NCI-H2029 treated with DMSO at 0.1 percent for 48 hours (cell line): ENCODE data around the gene TRABD2A.
"Not testable (repeated sequence)": the region's sequence is repeated elsewhere in the genome, so short reads cannot be mapped to it uniquely, and the experiment has no call there.

Experiments used
- DNase-seq: peaks from one replicate; lab custom pipeline; 2025; lab: John Stamatoyannopoulos, UW

Gene TRABD2A

GRCh38 chr2:84880645-84881521, at the start of gene TRABD2A:
TRABD2A (minus strand) TSS chr2:84881084; CDS start chr2:84881039, 45 bp downstream.
- no peak for DNase-seq

GRCh38 chr2:84927275-84927627, 46.4 kb upstream of the TRABD2A start:
- DNase-seq = no peak

- DNase-seq = peak; percentile 80
Observed at GRCh38 chr2:84925724-84926376, 45.0 kb upstream of the TRABD2A start.

GRCh38 chr2:84925336-84925723, 44.4 kb upstream of the TRABD2A start:
- no peak for DNase-seq

GRCh38 chr2:84924173-84925106, 43.6 kb upstream of the TRABD2A start:
- no peak for DNase-seq

GRCh38 chr2:84923009-84923408, 42.1 kb upstream of the TRABD2A start:
- no peak for DNase-seq

GRCh38 chr2:84919885-84920580, 39.1 kb upstream of the TRABD2A start:
- no peak for DNase-seq

- no peak for DNase-seq
Observed at GRCh38 chr2:84918430-84918829, 37.5 kb upstream of the TRABD2A start.

GRCh38 chr2:84917821-84918220, 36.9 kb upstream of the TRABD2A start:
- DNase-seq = not testable (repeated sequence)

GRCh38 chr2:84915675-84916074, 34.8 kb upstream of the TRABD2A start:
- DNase-seq = not testable (repeated sequence)

GRCh38 chr2:84914334-84914733, 33.5 kb upstream of the TRABD2A start:
- no peak for DNase-seq

- DNase-seq = no peak
Observed at GRCh38 chr2:84912984-84913383, 32.1 kb upstream of the TRABD2A start.

GRCh38 chr2:84911135-84911678, 30.3 kb upstream of the TRABD2A start:
- DNase-seq = no peak

- DNase-seq = no peak
Observed at GRCh38 chr2:84908948-84909713, 28.2 kb upstream of the TRABD2A start.

GRCh38 chr2:84906900-84907714, 26.2 kb upstream of the TRABD2A start:
- no peak for DNase-seq

- no peak for DNase-seq
Observed at GRCh38 chr2:84906108-84906899, 25.4 kb upstream of the TRABD2A start.

GRCh38 chr2:84905181-84906107, 24.6 kb upstream of the TRABD2A start, which contains the start of gene TMSB10:
TMSB10 (plus strand) TSS chr2:84905656.
- no peak for DNase-seq

GRCh38 chr2:84904717-84905174, 23.9 kb upstream of the TRABD2A start:
- no peak for DNase-seq
